Measurements from ENCODE around the gene TBC1D9. TPM values are rescaled to one million over a fixed set of nuclear protein-coding genes. Genes with fewer than 3 reads are reported as not detected.
A peak's percentile ranks its signal among the peaks of the same experiment; 100 is the strongest.

Gene TBC1D9
- total RNA-seq, 1 experiment from 2014 or later: 0.70 TPM

GRCh38 chr4:140736669-140737343, 19.4 kb downstream of the TBC1D9 start (continued):
- TF ChIP-seq PRDM15 (CRISPR knock-in tag; IDR thresholded peaks at IDR 0.05) (no peak), SP1 (CRISPR knock-in tag; conservative IDR thresholded peaks at IDR 0.05) (no peak)

GRCh38 chr4:140735779-140736391, 20.3 kb downstream of the TBC1D9 start:
- POLR2A ChIA-PET: no interaction called here
- no peak for TF ChIP-seq ELF4 (CRISPR knock-in tag; IDR thresholded peaks at IDR 0.05; ENCODE audit: low read depth)
- TF ChIP-seq ZNF121 (CRISPR knock-in tag; IDR thresholded peaks at IDR 0.05): no peak
- TF ChIP-seq, protein P1, sequence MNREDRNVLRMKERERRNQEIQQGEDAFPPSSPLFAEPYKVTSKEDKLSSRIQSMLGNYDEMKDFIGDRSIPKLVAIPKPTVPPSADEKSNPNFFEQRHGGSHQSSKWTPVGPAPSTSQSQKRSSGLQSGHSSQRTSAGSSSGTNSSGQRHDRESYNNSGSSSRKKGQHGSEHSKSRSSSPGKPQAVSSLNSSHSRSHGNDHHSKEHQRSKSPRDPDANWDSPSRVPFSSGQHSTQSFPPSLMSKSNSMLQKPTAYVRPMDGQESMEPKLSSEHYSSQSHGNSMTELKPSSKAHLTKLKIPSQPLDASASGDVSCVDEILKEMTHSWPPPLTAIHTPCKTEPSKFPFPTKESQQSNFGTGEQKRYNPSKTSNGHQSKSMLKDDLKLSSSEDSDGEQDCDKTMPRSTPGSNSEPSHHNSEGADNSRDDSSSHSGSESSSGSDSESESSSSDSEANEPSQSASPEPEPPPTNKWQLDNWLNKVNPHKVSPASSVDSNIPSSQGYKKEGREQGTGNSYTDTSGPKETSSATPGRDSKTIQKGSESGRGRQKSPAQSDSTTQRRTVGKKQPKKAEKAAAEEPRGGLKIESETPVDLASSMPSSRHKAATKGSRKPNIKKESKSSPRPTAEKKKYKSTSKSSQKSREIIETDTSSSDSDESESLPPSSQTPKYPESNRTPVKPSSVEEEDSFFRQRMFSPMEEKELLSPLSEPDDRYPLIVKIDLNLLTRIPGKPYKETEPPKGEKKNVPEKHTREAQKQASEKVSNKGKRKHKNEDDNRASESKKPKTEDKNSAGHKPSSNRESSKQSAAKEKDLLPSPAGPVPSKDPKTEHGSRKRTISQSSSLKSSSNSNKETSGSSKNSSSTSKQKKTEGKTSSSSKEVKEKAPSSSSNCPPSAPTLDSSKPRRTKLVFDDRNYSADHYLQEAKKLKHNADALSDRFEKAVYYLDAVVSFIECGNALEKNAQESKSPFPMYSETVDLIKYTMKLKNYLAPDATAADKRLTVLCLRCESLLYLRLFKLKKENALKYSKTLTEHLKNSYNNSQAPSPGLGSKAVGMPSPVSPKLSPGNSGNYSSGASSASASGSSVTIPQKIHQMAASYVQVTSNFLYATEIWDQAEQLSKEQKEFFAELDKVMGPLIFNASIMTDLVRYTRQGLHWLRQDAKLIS (CRISPR knock-in tag; IDR thresholded peaks at IDR 0.05; ENCODE audit: borderline replicate concordance): no peak
- TF ChIP-seq, protein P2, sequence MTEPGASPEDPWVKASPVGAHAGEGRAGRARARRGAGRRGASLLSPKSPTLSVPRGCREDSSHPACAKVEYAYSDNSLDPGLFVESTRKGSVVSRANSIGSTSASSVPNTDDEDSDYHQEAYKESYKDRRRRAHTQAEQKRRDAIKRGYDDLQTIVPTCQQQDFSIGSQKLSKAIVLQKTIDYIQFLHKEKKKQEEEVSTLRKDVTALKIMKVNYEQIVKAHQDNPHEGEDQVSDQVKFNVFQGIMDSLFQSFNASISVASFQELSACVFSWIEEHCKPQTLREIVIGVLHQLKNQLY (CRISPR knock-in tag; IDR thresholded peaks at IDR 0.05): no peak
- TF ChIP-seq JAZF1 (CRISPR knock-in tag; IDR thresholded peaks at IDR 0.05): no peak
- TF ChIP-seq RELA (CRISPR knock-in tag; IDR thresholded peaks at IDR 0.05; ENCODE audit: borderline replicate concordance): no peak
- no peak for TF ChIP-seq RORB (CRISPR knock-in tag; IDR thresholded peaks at IDR 0.05)
- TF ChIP-seq PRRX2 (CRISPR knock-in tag; IDR thresholded peaks at IDR 0.05): no peak
- no peak for TF ChIP-seq TCF7 (CRISPR knock-in tag; IDR thresholded peaks at IDR 0.05; ENCODE audit: low read depth)
- no peak for TF ChIP-seq USF2 (CRISPR knock-in tag; IDR thresholded peaks at IDR 0.05)
- TF ChIP-seq ZNF219 (CRISPR knock-in tag; IDR thresholded peaks at IDR 0.05; ENCODE audit: borderline replicate concordance): no peak
- no peak for TF ChIP-seq ZMAT4 (CRISPR knock-in tag; IDR thresholded peaks at IDR 0.05)
- TF ChIP-seq OVOL2 (CRISPR knock-in tag; IDR thresholded peaks at IDR 0.05; ENCODE audit: borderline replicate concordance): no peak
- TF ChIP-seq ZNF416 (CRISPR knock-in tag; IDR thresholded peaks at IDR 0.05): no peak
- TF ChIP-seq, protein P3, sequence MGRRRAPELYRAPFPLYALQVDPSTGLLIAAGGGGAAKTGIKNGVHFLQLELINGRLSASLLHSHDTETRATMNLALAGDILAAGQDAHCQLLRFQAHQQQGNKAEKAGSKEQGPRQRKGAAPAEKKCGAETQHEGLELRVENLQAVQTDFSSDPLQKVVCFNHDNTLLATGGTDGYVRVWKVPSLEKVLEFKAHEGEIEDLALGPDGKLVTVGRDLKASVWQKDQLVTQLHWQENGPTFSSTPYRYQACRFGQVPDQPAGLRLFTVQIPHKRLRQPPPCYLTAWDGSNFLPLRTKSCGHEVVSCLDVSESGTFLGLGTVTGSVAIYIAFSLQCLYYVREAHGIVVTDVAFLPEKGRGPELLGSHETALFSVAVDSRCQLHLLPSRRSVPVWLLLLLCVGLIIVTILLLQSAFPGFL (CRISPR knock-in tag; IDR thresholded peaks at IDR 0.05; ENCODE audit: borderline replicate concordance): no peak
- TF ChIP-seq GRHL2 (CRISPR knock-in tag; IDR thresholded peaks at IDR 0.05; ENCODE audit: insufficient replicate concordance, severe bottlenecking): no peak
- TF ChIP-seq MAX (CRISPR knock-in tag; IDR thresholded peaks at IDR 0.05): no peak
- no peak for TF ChIP-seq E2F4 (CRISPR knock-in tag; IDR thresholded peaks at IDR 0.05; ENCODE audit: borderline replicate concordance, low read depth)
- TF ChIP-seq TEAD4 (CRISPR knock-in tag; IDR thresholded peaks at IDR 0.05): no peak
- no peak for TF ChIP-seq SP1 (CRISPR knock-in tag; conservative IDR thresholded peaks at IDR 0.05)

More at GRCh38 chr4:140735779-140736391, 20.3 kb downstream of the TBC1D9 start:
- Mint-ChIP-seq H3K9me3 (no peaks in the 10 kb centered on the region), H3K4me1 (peaks cover 64% of the 10 kb centered on the region), H3K4me3 (no peak overlapping the region), H3K27me3 (ENCODE audit: low read depth) (no peaks in the 10 kb centered on the region; the same call in 1 of the 2 replicates), H3K27ac (peak overlapping the region; percentile 51; the same call in 1 of the 2 replicates), H3K36me3 (no peaks in the 10 kb centered on the region)
- DNase-seq (ENCODE audit: low spot score) (no peak), ATAC-seq (no peak)
- CTCF ChIA-PET: interaction anchor here (0.9 to 2.0 kb wide), 2 partner anchors 21 kb away, joined by 4 to 6 read pairs; partner anchors contain the start of gene TBC1D9

Data from WTC11 (cell line).